Measurements from ENCODE around the gene MRPL18. TPM values are rescaled to one million over a fixed set of nuclear protein-coding genes. Genes with fewer than 3 reads are reported as not detected.

Gene MRPL18
- total RNA-seq, 1 experiment from 2014 or later, result 95.2 TPM

DNA sequence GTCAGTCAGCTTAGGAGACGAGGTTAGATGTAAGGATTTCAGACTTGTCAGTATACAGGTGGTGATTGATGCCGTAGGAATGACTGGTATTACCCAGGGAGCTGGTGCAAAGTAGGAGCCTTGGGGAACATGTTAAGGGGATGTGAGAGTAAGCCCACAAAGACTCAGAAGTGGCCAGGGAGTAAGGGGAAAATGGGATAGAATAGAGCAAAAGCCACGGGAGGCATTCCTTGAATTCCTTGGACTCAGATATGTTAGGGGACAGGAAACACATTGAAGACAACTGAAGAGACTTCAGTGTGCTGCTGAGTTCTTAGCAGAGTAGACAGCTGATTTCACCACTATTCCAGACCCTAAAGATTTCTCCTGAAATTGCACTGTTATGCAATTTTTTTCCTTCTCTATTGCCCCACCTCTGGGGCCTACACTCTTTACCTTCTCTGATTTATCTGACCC lies 29.6 kb upstream of the MRPL18 start:
- peaks cover 52% of the 10 kb centered on the region for H3K36me3 Mint-ChIP-seq
- peak overlapping the region; percentile 79 for H3K4me3 Mint-ChIP-seq
- H3K4me1 Mint-ChIP-seq, result peaks cover 34% of the 10 kb centered on the region
- H3K27ac Mint-ChIP-seq, result peak overlapping the region; percentile 96
- POLR2A ChIA-PET, result interaction anchor here (1.1 to 2.2 kb wide), 5 partner anchors 28 to 68 kb away, joined by 3 to 10 read pairs (median 5); partner anchors contain the start of genes MRPL18 and WTAP
- no peaks in the 10 kb centered on the region for H3K9me3 Mint-ChIP-seq
- no peaks in the 10 kb centered on the region; the same call in 1 of the 2 replicates for H3K27me3 Mint-ChIP-seq (ENCODE audit: low read depth)
- CTCF ChIA-PET, result no interaction called here
- peak; percentile 41 for ATAC-seq
- TF ChIP-seq ERG (CRISPR knock-in tag; IDR thresholded peaks at IDR 0.05), result 0 out of 2 replicates have a peak, but pooled peaks have one; percentile 27
- TF ChIP-seq TEAD4 (CRISPR knock-in tag; IDR thresholded peaks at IDR 0.05), result peak; percentile 78; the same call in 1 of the 2 replicates
- no peak for TF ChIP-seq ZNF219 (CRISPR knock-in tag; IDR thresholded peaks at IDR 0.05; ENCODE audit: borderline replicate concordance)
- TF ChIP-seq E2F5 (CRISPR knock-in tag; IDR thresholded peaks at IDR 0.05), result no peak
- TF ChIP-seq ZNF532 (CRISPR knock-in tag; IDR thresholded peaks at IDR 0.05; ENCODE audit: borderline replicate concordance), result no peak
- no peak for TF ChIP-seq SOX15 (CRISPR knock-in tag; IDR thresholded peaks at IDR 0.05)
- no peak for TF ChIP-seq ZNF317 (CRISPR knock-in tag; IDR thresholded peaks at IDR 0.05; ENCODE audit: borderline replicate concordance, low read depth)
- peak; percentile 96; the same call in 1 of the 2 replicates for TF ChIP-seq TEAD1 (CRISPR knock-in tag; IDR thresholded peaks at IDR 0.05)
- TF ChIP-seq HMGXB4 (CRISPR knock-in tag; IDR thresholded peaks at IDR 0.05), result no peak
- DNase-seq (ENCODE audit: low spot score), result peak; percentile 25

GRCh38 chr6:159761129-159761872 lies 29.0 kb upstream of the MRPL18 start:
- peaks cover 51% of the 10 kb centered on the region for H3K36me3 Mint-ChIP-seq
- no peaks in the 10 kb centered on the region; the same call in 1 of the 2 replicates for H3K27me3 Mint-ChIP-seq (ENCODE audit: low read depth)
- peak overlapping the region; percentile 96 for H3K27ac Mint-ChIP-seq
- ChIA-PET POLR2A (interaction anchor here (1.0 to 2.2 kb wide), 8 partner anchors 27 to 92 kb away, joined by 3 to 10 read pairs (median 4); partner anchors contain the start of genes MRPL18, TCP1 and WTAP), CTCF (no interaction called here)
- DNase-seq (ENCODE audit: low spot score), result peak; percentile 29
- H3K4me1 Mint-ChIP-seq, result peaks cover 34% of the 10 kb centered on the region
- ATAC-seq, result no peak
- H3K9me3 Mint-ChIP-seq, result no peaks in the 10 kb centered on the region
- H3K4me3 Mint-ChIP-seq, result peak overlapping the region; percentile 79
- TF ChIP-seq MXD4 (CRISPR knock-in tag; IDR thresholded peaks at IDR 0.05; ENCODE audit: borderline replicate concordance) (no peak), TP53 (CRISPR knock-in tag; IDR thresholded peaks at IDR 0.05) (no peak), USF2 (CRISPR knock-in tag; IDR thresholded peaks at IDR 0.05) (no peak), TCF7 (CRISPR knock-in tag; IDR thresholded peaks at IDR 0.05; ENCODE audit: low read depth) (no peak), AR (CRISPR knock-in tag; IDR thresholded peaks at IDR 0.05) (0 out of 2 replicates have a peak, but pooled peaks have one; percentile 45), JUN (CRISPR knock-in tag; IDR thresholded peaks at IDR 0.05) (no peak), SMAD3 (CRISPR knock-in tag; IDR thresholded peaks at IDR 0.05; ENCODE audit: borderline replicate concordance) (0 out of 2 replicates have a peak, but pooled peaks have one; percentile 53), ZBTB21 (CRISPR knock-in tag; IDR thresholded peaks at IDR 0.05; ENCODE audit: borderline replicate concordance) (no peak)
